Adrenal gland (tissue), 5 donors: Measurements from ENCODE around the gene SEMA6A.

Experiments
- POLR2A ChIP-seq, 2 donors: fragments of 450-650 bp; IDR thresholded peaks; one replicate each; pipeline ENCODE4 v1.6.1; 2017; ENCODE audit warnings: antibody characterized with exemption in 2 of 2, mild to moderate bottlenecking in 2 of 2, moderate library complexity in 1 of 2
- TF ChIP-seq, protein P1 (sequence below), 6 experiments: fragments of 450-650 bp in 4 of 6; fragments of 200-600 bp in 2 of 6; sonication (generic) in 1 of 6; IDR thresholded peaks; 1 replicate in 5 of 6; 2 replicates in 1 of 6; pipeline versions ENCODE4 v1.5.1 to v1.8.0; 2016 to 2021; ENCODE audit warnings: antibody characterized with exemption in 6 of 6, mild to moderate bottlenecking in 2 of 6, moderate library complexity in 1 of 6
- donor health status: DM: no; HTN: no; CAD: no.

DNA sequence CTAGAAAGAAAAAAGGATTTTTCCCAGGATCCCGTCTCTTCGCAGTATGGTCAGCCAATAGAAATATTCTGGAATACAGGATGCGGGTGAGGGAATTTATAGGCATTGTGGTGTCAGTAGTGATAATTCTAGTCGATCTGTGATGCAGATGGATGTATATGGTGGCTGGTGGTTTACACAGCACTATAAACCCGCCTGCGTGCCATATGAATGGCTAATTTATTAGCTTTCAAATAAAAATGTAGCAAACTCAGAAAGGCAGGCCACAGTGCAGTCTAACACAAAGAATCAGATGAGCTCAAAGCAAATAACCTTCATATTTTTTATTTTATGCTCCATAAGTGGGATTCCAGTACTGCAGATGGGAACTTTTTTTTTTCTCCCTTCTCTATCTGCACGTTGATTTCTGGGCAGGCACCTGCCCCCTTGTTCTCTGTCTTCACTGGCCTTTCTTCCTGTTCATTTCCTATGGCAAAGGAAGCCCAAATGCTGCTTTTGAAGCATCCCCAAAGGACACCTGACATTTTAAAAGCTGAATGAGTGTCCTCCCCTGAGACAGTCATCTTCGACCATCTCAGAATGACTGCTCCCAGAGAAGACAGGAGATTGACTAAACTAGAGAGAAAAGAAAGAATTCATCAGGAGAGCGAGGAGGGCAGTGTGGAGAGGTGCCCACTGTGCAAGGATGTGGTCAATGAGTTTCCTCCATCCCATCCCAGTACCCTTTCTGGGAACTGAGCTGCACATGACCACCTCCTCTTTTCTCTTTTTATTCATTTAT is 52.1 kb downstream of the SEMA6A start:
- TF ChIP-seq, protein P1, sequence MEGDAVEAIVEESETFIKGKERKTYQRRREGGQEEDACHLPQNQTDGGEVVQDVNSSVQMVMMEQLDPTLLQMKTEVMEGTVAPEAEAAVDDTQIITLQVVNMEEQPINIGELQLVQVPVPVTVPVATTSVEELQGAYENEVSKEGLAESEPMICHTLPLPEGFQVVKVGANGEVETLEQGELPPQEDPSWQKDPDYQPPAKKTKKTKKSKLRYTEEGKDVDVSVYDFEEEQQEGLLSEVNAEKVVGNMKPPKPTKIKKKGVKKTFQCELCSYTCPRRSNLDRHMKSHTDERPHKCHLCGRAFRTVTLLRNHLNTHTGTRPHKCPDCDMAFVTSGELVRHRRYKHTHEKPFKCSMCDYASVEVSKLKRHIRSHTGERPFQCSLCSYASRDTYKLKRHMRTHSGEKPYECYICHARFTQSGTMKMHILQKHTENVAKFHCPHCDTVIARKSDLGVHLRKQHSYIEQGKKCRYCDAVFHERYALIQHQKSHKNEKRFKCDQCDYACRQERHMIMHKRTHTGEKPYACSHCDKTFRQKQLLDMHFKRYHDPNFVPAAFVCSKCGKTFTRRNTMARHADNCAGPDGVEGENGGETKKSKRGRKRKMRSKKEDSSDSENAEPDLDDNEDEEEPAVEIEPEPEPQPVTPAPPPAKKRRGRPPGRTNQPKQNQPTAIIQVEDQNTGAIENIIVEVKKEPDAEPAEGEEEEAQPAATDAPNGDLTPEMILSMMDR (IDR thresholded peaks at IDR 0.05) = no peak
- no peak for TF ChIP-seq POLR2A (IDR thresholded peaks at IDR 0.05)
